Kidney (tissue), 14 donors: ENCODE data around the gene LMOD3. TPM values are rescaled to one million over a fixed set of nuclear protein-coding genes. Genes with fewer than 3 reads are reported as not detected.

Experiments
- DNase-seq, 5 donors: peaks; one replicate each; pipeline ENCODE4 v3.0.0-alpha.2; 2013 to 2020
- FAIRE-seq: peaks from 2 replicates; lab custom pipeline; 2012; peaks lifted over from hg19 to GRCh38; lab: Jason Lieb, UNC
- H3K27ac ChIP-seq, 2 donors: one replicate each; pipeline ENCODE4 v1.7.0; 2013; ENCODE audit warnings: low read depth in 2 of 2, low read length in 2 of 2, inconsistent platforms in 1 of 2
- H3K27me3 ChIP-seq: one replicate; pipeline ENCODE4 v1.7.1; 2013; ENCODE audit warnings: low read length, inconsistent platforms; ENCODE audit not compliant: control insufficient read depth, insufficient read depth
- H3K36me3 ChIP-seq, 3 donors: one replicate each; pipeline versions ENCODE4 v1.7.0 to v1.7.1; 2013; ENCODE audit warnings: low read length in 3 of 3, control low read depth in 1 of 3, inconsistent platforms in 1 of 3; ENCODE audit not compliant: insufficient read depth in 3 of 3, control insufficient read depth in 2 of 3
- H3K4me1 ChIP-seq, 3 donors: one replicate each; pipeline versions ENCODE4 v1.7.0 to v1.7.1; 2013; ENCODE audit warnings: low read length in 3 of 3, inconsistent platforms in 1 of 3, low read depth in 1 of 3; ENCODE audit not compliant: control insufficient read depth in 2 of 3, insufficient read depth in 2 of 3
- H3K4me3 ChIP-seq, 3 donors: one replicate each; pipeline versions ENCODE4 v1.7.0 to v1.8.1; 2013; ENCODE audit warnings: low read length in 3 of 3, control low read depth in 1 of 3, inconsistent platforms in 1 of 3
- H3K9ac ChIP-seq, 3 donors: one replicate each; pipeline versions ENCODE4 v1.7.0 to v1.7.1; 2013; ENCODE audit warnings: low read length in 3 of 3, control low read depth in 1 of 3, inconsistent platforms in 1 of 3
- H3K9me3 ChIP-seq, 3 donors: one replicate each; pipeline versions ENCODE4 v1.7.0 to v1.7.1; 2013; ENCODE audit warnings: low read length in 3 of 3, control low read depth in 1 of 3, inconsistent platforms in 1 of 3; ENCODE audit not compliant: control insufficient read depth in 2 of 3, insufficient read depth in 1 of 3
- CTCF ChIP-seq: IDR thresholded peaks from 3 replicates; pipeline ENCODE4 v1.5.1; 2012; ENCODE audit warnings: mild to moderate bottlenecking, moderate library complexity, borderline replicate concordance; ENCODE audit not compliant: insufficient read depth; ENCODE audit errors: extremely low read depth
- intact Hi-C: fragments of 100-400 bp; cut with DNase I; formaldehyde crosslinking; loops from one replicate; pipeline ENCODE4 v1.11.1; 2022
- polyA plus RNA-seq: library from polyadenylated mRNA; stranded (reverse); fragments of 350-450 nt; fragmentation: Illumina TruSeq; extraction: RNeasy Lipid Tissue Mini Kit (QIAGEN cat#74804); gene quantifications from one replicate; pipeline ENCODE4 v1.2.3, GENCODE V29; 2014; ENCODE audit warnings: low read depth, low replicate concordance; ENCODE audit not compliant: insufficient read depth
- total RNA-seq: library from RNA; stranded (reverse); fragmentation: NEBNext Ultra II Directional; extraction: Animal tissue kit (Norgen Biotek cat#: 25700); gene quantifications from one replicate; pipeline ENCODE4 v1.2.1, GENCODE V29; 2021
- donor health status: control.
- donor health status: control.
- donor health status: control.
- donor health status: control.
- donor health status: control.
- donor health status: DM: yes; HTN: yes; CAD: no.
- donor health status: Normal renal cell carcinoma (clear cell type).

The LMOD3 gene
- total and polyA plus RNA-seq, 2 donors from 2014 or later: 0.09 to 0.28 TPM

- no peaks in the 10 kb centered on the region for H3K9me3 ChIP-seq
- H3K27me3 ChIP-seq: no peaks in the 10 kb centered on the region
- H3K4me1 ChIP-seq: peaks cover 0 to 23% (median 14%) of the 10 kb centered on the region in 3 donors
- intact Hi-C loops: no loop called here
- H3K27ac ChIP-seq: peak overlapping the region in 1 of 2 donors; percentile 51
- H3K36me3 ChIP-seq: no peaks in the 10 kb centered on the region
- no peak overlapping the region for H3K4me3 ChIP-seq
- FAIRE-seq: no peak
- no peak for TF ChIP-seq CTCF
- DNase-seq: no peak
- H3K9ac ChIP-seq: peak overlapping the region in 1 of 3 donors; percentile 31
These were observed 27.8 kb downstream of the LMOD3 start for GRCh38 chr3:69094467-69095205.

GRCh38 chr3:69092030-69092516 is 30.3 kb downstream of the LMOD3 start:
- no peaks in the 10 kb centered on the region for H3K36me3 ChIP-seq
- TF ChIP-seq CTCF: no peak
- peak overlapping the region in 1 of 2 donors; percentile 12 for H3K27ac ChIP-seq
- H3K4me3 ChIP-seq: peak overlapping the region in 1 of 3 donors; percentile 8
- no peak for FAIRE-seq
- intact Hi-C loops: no loop called here
- H3K9ac ChIP-seq: peak overlapping the region in 1 of 3 donors; percentile 19
- peaks cover 0 to 32% (median 24%) of the 10 kb centered on the region in 3 donors for H3K4me1 ChIP-seq
- no peaks in the 10 kb centered on the region for H3K27me3 ChIP-seq
- no peaks in the 10 kb centered on the region for H3K9me3 ChIP-seq
- peak in 2 of 5 donors; percentile 40 to 45 for DNase-seq

- peaks cover 0 to 32% (median 26%) of the 10 kb centered on the region in 3 donors for H3K4me1 ChIP-seq
- H3K27ac ChIP-seq: peak overlapping the region in 1 of 2 donors; percentile 12
- H3K4me3 ChIP-seq: no peak overlapping the region
- H3K36me3 ChIP-seq: no peaks in the 10 kb centered on the region
- FAIRE-seq (no peak), DNase-seq (no peak)
- TF ChIP-seq CTCF: no peak
- peak overlapping the region in 1 of 3 donors; percentile 19 for H3K9ac ChIP-seq
- H3K27me3 ChIP-seq: no peaks in the 10 kb centered on the region
- H3K9me3 ChIP-seq: no peaks in the 10 kb centered on the region
- intact Hi-C loops: no loop called here
These were observed 30.9 kb downstream of the LMOD3 start for GRCh38 chr3:69091389-69092029.
